ENCODE data around the gene PARD6B. TPM values are rescaled to one million over a fixed set of nuclear protein-coding genes. Genes with fewer than 3 reads are reported as not detected.
A peak's percentile ranks its signal among the peaks of the same experiment; 100 is the strongest.
"Not testable (repeated sequence)": the region's sequence is repeated elsewhere in the genome, so short reads cannot be mapped to it uniquely, and the experiment has no call there.

The PARD6B gene
- total and polyA plus RNA-seq, 10 donors = 0.97 to 7.5 (median 4.1) TPM

DNA sequence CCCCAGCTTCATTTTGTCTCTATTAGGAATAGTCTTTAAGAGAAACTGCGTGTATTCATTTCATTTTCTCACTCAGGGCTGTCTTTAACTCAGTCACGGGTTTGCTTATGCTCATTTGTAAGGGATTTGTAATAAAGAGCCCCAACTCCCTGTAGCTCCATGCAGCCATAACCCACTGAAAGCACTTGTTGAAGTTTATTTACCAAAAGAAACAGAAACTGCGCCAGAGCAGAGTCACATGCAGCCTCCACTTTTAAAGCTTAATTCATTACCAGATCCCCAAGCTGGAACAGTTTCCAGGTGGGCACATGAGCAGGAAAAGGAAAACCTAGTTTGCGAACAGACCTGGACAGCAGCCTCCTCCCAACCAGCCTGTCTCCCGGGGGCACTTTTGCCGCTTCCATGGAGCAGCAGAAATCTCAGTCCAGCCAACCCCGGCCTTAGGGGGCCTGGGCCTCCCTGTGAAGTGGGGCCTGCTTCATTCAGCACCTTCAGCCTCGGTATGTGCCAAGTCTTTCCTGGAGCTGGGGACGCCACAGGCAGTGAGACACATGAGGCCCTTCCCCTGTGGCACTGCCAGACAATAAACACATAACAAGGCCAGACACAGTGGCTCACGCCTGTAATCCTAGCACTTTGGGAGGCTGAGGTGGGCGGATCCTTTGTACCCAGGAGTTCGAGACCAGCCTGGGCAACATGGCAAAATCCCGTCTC, 68.0 kb downstream of the PARD6B start:
- DNase-seq = peak; percentile 72
- Histone ChIP-seq H3K27me3 (replicated peaks in 1 of 7) (peaks cover 0 to 6% (median 0%) of the 10 kb centered on the region in 7 donors), H3K9me3 (no peaks in the 10 kb centered on the region), H3K27ac (peak overlapping the region in 6 of 8 donors; percentile 17 to 84 (median 70)), H3K4me3 (peak overlapping the region in 1 of 8 donors; percentile 19), H3K36me3 (no peaks in the 10 kb centered on the region), H3K4me1 (peaks cover 1 to 81% (median 26%) of the 10 kb centered on the region in 6 donors)
- intact Hi-C loops (cut with DNase I; ENCODE audit: low total_unique reads) = loop anchor here (10.0 kb wide), 1 partner anchor 505 kb away; no protein-coding TSS in a partner anchor
- TF ChIP-seq POLR2AphosphoS5 (IDR thresholded peaks at IDR 0.05) = no peak
- no peak for TF ChIP-seq POLR2A (IDR thresholded peaks at IDR 0.05)
- TF ChIP-seq, protein P1, sequence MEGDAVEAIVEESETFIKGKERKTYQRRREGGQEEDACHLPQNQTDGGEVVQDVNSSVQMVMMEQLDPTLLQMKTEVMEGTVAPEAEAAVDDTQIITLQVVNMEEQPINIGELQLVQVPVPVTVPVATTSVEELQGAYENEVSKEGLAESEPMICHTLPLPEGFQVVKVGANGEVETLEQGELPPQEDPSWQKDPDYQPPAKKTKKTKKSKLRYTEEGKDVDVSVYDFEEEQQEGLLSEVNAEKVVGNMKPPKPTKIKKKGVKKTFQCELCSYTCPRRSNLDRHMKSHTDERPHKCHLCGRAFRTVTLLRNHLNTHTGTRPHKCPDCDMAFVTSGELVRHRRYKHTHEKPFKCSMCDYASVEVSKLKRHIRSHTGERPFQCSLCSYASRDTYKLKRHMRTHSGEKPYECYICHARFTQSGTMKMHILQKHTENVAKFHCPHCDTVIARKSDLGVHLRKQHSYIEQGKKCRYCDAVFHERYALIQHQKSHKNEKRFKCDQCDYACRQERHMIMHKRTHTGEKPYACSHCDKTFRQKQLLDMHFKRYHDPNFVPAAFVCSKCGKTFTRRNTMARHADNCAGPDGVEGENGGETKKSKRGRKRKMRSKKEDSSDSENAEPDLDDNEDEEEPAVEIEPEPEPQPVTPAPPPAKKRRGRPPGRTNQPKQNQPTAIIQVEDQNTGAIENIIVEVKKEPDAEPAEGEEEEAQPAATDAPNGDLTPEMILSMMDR (IDR thresholded peaks at IDR 0.05 in 8 of 11, conservative IDR thresholded peaks at IDR 0.05 in 3 of 11) = no peak
- 72 to 93% (median 81%) methylated on average over 10 to 13 of the region's 13 CpGs for WGBS, 5 donors

DNA sequence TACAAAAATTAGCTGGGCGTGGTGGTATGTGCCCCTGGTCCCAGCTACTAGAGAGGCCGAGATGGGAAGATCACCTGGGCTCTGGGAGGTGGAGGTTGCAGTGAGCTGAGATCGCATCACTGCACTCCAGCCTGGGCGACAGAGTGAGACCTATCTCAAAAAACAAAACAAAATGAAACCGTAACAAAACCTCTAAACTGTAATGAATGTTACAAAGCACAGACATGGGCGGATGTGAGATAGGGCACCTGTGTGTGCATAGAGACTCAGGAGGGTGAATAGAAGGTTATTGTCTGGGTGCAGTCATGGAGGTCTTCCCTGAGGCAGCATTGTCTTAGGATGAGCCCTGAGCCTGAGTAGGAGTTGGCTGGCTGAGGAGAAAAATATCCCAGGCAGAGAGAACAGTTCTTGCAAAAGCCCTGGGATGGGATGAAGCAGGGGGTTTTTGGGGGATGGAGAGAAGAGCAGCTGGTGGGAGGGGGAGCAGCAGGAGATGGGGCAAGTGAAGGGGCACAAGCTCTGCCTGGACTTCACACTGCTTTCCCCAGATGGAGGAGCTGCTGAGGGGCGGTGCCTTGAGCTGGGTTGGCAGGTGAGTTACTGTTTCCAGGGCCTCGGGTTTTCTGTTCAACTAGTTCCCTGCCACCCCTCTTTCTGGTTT, 68.6 kb downstream of the PARD6B start:
- 72 to 78% (median 77%) methylated on average over 8 of the region's 8 CpGs for WGBS, 5 donors
- peak in 1 of 3 donors; percentile 30 for TF ChIP-seq POLR2AphosphoS5 (IDR thresholded peaks at IDR 0.05)
- TF ChIP-seq POLR2A (IDR thresholded peaks at IDR 0.05) = no peak
- intact Hi-C loops (cut with DNase I; ENCODE audit: low total_unique reads) = loop anchor here (10.0 kb wide), 1 partner anchor 505 kb away; no protein-coding TSS in a partner anchor

DNA sequence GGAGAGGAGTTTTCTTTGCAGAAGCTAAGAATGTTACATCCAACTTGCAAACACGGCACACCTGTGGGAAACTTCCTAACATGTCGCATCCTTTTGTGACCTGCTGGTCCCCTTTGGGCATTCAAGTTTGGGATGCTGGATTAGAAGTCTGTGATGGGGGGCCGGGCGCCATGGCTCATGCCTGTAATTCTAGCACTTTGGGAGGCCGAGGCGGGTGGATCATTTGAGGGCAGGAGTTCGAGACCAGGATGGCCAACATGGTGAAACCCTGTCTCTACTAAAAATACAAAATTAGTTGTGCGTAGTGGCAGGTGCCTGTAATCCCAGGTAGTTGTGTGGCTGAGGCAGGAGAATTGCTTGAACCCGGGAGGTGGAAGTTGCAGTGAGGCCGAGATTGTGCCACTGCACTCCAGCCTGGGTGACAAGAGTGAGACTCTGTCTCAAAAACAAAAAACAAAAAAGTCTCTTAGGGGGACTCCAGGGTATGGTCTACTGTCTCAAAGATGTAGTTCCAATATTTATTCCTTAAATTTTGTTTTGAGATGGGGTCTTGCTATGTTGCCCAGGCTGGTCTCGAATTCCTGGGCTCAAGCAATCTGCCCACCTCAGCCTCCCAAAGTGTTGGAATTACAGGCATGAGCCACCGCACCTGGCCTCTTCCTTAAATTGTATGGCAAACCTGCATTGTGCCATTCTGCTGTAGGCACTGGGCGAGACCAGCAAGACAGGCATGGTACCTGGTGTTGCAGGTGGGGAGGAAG, 69.8 kb downstream of the PARD6B start:
- H3K36me3 ChIP-seq; H3K4me3 ChIP-seq; H3K9me3 ChIP-seq; H3K27me3 ChIP-seq (replicated peaks in 1 of 7); intact Hi-C loops (cut with DNase I; ENCODE audit: low total_unique reads): not testable (repeated sequence)
- DNase-seq = peak; percentile 31
- WGBS, 5 donors = 91 to 94% (median 93%) methylated on average over 13 of the region's 13 CpGs
- peak overlapping the region in 2 of 8 donors; percentile 66 to 84 for H3K27ac ChIP-seq
- H3K4me1 ChIP-seq = peaks cover 0 to 82% (median 31%) of the 10 kb centered on the region in 6 donors

More for the DNA sequence above, 68.6 kb downstream of the PARD6B start:
- Histone ChIP-seq H3K4me3 (peak overlapping the region in 1 of 8 donors; percentile 19), H3K27me3 (replicated peaks in 1 of 7) (peaks cover 0 to 5% (median 0%) of the 10 kb centered on the region in 7 donors), H3K4me1 (peaks cover 2 to 82% (median 28%) of the 10 kb centered on the region in 6 donors), H3K27ac (peak overlapping the region in 5 of 8 donors; percentile 64 to 84 (median 73)), H3K36me3 (no peaks in the 10 kb centered on the region), H3K9me3 (no peaks in the 10 kb centered on the region)
- DNase-seq = peak; percentile 65

DNA sequence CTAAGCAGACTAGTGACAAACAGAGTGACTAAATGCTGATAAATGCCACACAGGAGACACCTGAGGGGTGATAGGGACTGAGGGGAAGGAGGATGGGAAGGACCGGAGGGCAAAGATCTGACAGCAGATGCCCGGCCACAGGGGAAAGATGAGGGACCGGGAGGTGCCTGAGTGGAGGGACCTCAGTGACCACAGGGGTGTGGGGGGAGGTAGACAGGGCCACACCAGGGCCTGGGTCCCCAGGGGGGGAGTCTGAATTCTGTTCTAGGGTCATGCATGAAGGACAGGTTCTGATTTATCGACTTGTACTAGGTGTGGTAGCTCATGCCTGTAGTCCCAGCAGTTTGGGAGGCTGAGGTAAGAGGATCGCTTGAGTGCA, 70.4 kb downstream of the PARD6B start:
- WGBS, 5 donors = 86 to 96% (median 91%) methylated on average over 5 of the region's 5 CpGs

More for the DNA sequence above, 70.4 kb downstream of the PARD6B start:
- peaks cover 0 to 82% (median 31%) of the 10 kb centered on the region in 6 donors for H3K4me1 ChIP-seq
- TF ChIP-seq, protein P1 (IDR thresholded peaks at IDR 0.05 in 8 of 11, conservative IDR thresholded peaks at IDR 0.05 in 3 of 11) = no peak
- TF ChIP-seq POLR2AphosphoS5 (IDR thresholded peaks at IDR 0.05) (no peak), POLR2A (IDR thresholded peaks at IDR 0.05) (no peak)
- intact Hi-C loops (cut with DNase I; ENCODE audit: low total_unique reads) = no loop called here
- no peaks in the 10 kb centered on the region for H3K27me3 ChIP-seq (replicated peaks in 1 of 7)
- no peak overlapping the region for H3K4me3 ChIP-seq
- H3K27ac ChIP-seq = peak overlapping the region in 1 of 8 donors; percentile 84
- no peaks in the 10 kb centered on the region for H3K36me3 ChIP-seq
- H3K9me3 ChIP-seq = no peaks in the 10 kb centered on the region
- peak; percentile 53 for DNase-seq

Measured in spleen (tissue), 11 donors.